ENCODE data around the gene TRIP4. TPM values are rescaled to one million over a fixed set of nuclear protein-coding genes. Genes with fewer than 3 reads are reported as not detected.

TRIP4 gene
- total and polyA plus RNA-seq, 2 donors (not counting 3 experiments of a cell fraction or from before 2014, with no cell fraction given) = 10.9 to 31.1 TPM

- Histone ChIP-seq H3K4me3 (replicated peaks in 1 of 3; ENCODE audit: insufficient read depth in 1 of 3, low read depth in 1 of 3, low read length in 3 of 3) (no peak overlapping the region), H3K27me3 (ENCODE audit: control insufficient read depth in 2 of 2, insufficient read depth in 2 of 2, low read length in 2 of 2) (no peaks in the 10 kb centered on the region), H4K20me1 (replicated peaks; ENCODE audit: control insufficient read depth, extremely low read depth, insufficient read depth, low read length) (peaks cover 6% of the 10 kb centered on the region), H3K27ac (ENCODE audit: insufficient read depth, low read depth, low read length) (peak overlapping the region; percentile 47), H3K9me3 (replicated peaks; ENCODE audit: control insufficient read depth, insufficient read depth, low read length) (no peaks in the 10 kb centered on the region), H3K36me3 (ENCODE audit: control insufficient read depth in 2 of 2, extremely low read depth in 1 of 2, insufficient read depth in 2 of 2, low read length in 2 of 2) (peaks cover 0 to 2% of the 10 kb centered on the region in 2 experiments), H3K4me1 (ENCODE audit: control insufficient read depth, extremely low read depth, insufficient read depth, low read length) (peaks cover 26% of the 10 kb centered on the region), H3K9ac (replicated peaks; ENCODE audit: extremely low read depth, insufficient read depth, low read length) (no peak overlapping the region), H3K9me1 (replicated peaks; ENCODE audit: control insufficient read depth, extremely low read depth, insufficient read depth, low read length) (peaks cover 2% of the 10 kb centered on the region), H3K79me2 (ENCODE audit: control insufficient read depth, insufficient read depth, low read length) (peaks cover 69% of the 10 kb centered on the region), H3K4me2 (ENCODE audit: insufficient read depth, low read length) (peak overlapping the region; percentile 79), H2AFZ (ENCODE audit: low read depth, low read length) (no peak overlapping the region)
- TF ChIP-seq EZH2 (IDR thresholded peaks at IDR 0.05; ENCODE audit: borderline replicate concordance, low read depth, low read length, severe bottlenecking) = no peak
- no peak for TF ChIP-seq CTCF (IDR thresholded peaks at IDR 0.05; ENCODE audit: extremely low read depth in 1 of 2, insufficient read depth in 1 of 2, low read depth in 1 of 2, low read length in 2 of 2)
- TF ChIP-seq FOS (IDR thresholded peaks at IDR 0.05; ENCODE audit: borderline replicate concordance, insufficient read depth, low read length) = no peak
- no peak for TF ChIP-seq GATA2 (IDR thresholded peaks at IDR 0.05; ENCODE audit: insufficient read depth, insufficient read length, low read depth, low read length)
- TF ChIP-seq MAX (IDR thresholded peaks at IDR 0.05; ENCODE audit: insufficient read depth, insufficient read length) = no peak
- no peak for TF ChIP-seq POLR2A (IDR thresholded peaks at IDR 0.05; ENCODE audit: low read depth, low read length)
- TF ChIP-seq POLR2AphosphoS5 (IDR thresholded peaks at IDR 0.05; ENCODE audit: insufficient read depth, low read depth, low read length) = no peak
- TF ChIP-seq JUN (IDR thresholded peaks at IDR 0.05; ENCODE audit: borderline replicate concordance, insufficient read depth, insufficient read length, low read depth) = no peak
- TF ChIP-seq MYC (IDR thresholded peaks at IDR 0.05; ENCODE audit: low read depth, low read length) = no peak
- ChIA-PET POLR2A (interaction anchor here (0.5 kb wide), 1 partner anchor 157 kb away, joined by 4 read pairs; no protein-coding TSS in a partner anchor), CTCF (no interaction called here)
- intact Hi-C loops (cut with micrococcal nuclease) (no loop called here), dilution Hi-C loops (cut with MboI; ENCODE audit: extremely low pct_ligation_motif_present, low sequenced_read_pairs) (no loop called here)
- DNase-seq (ENCODE audit: low read depth, low spot score) (peak; percentile 15), FAIRE-seq (no peak)
- no TSS peak for BruUV-seq (replicated peaks)
Observed at GRCh38 chr15:64343222-64343621, 44.4 kb upstream of the TRIP4 start.

All from endothelial cell of umbilical vein (primary cell).